GM12801 (cell line): ENCODE results near the gene TOR4A.

Experiments
- CTCF ChIP-seq: IDR thresholded peaks from one replicate; pipeline ENCODE4 v1.5.1; 2011; ENCODE audit warnings: control low read depth; ENCODE audit not compliant: insufficient read length; ENCODE audit errors: extremely low read depth

Gene TOR4A

GRCh38 chr9:137305060-137305797 lies 27.7 kb downstream of the TOR4A start:
- TF ChIP-seq CTCF, result no peak

- no peak for TF ChIP-seq CTCF
Measured at GRCh38 chr9:137305798-137306065, 28.2 kb downstream of the TOR4A start.

- TF ChIP-seq CTCF, result no peak
Measured at GRCh38 chr9:137306066-137306849, 28.7 kb downstream of the TOR4A start.

DNA sequence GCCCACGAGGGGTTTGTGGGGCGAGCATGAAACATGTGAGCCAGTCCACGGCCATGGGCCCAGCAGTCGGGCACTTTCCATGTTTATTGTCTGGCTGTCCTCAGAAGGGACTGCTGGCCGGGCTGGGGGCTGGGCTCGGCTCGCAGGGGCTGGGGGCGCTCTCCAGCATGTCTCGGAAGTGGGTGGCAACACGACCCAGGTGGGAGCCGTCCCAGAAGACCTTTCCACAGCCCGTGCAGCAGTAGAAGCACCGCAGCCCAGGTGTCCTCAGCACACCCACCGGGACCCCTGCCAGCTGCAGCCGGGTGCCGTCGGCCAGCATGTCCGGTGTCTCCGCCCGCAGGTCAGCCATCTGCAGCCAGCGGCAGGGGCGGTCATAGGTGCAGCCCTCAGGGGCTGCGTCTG lies 29.3 kb downstream of the TOR4A start:
- no peak for TF ChIP-seq CTCF

DNA sequence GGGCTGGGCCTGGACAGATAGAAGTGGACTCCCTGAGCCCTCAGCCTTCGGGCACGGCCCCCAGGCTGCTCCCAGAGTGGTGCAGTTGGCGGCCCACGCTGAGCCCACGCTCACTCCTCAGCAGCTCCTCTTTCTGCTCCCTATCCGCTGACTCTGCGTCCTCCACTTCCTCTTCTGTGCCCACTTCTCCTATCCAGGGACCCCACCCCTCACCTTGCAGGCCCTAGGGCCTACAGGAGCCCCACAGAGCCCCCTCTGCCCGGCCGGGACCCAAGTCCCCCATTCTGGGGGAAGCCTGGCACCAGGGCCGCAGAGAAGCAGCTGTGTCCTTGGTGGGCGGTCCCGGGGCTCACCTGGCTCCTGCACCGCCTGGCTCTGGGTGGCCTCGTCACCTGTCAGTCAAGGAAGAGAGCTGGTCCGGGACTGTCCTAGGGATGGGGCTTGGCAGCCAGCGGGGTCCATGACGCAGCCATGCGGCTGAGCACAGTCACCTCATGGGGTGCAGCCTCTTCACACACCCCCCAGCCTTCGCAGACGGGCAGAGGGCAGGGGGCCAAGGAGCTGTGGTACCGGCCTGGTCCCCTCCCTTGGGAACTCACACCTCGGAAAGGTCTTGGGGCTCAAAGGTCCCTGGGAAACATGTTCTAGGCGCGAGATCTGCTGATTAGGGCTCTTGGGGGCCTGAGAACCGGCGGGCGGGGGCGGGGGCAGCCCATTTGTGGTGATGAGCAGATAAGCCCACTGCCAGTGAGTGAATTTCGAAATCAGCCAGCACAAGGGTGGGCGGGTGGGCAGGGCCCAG lies 29.9 kb downstream of the TOR4A start:
- TF ChIP-seq CTCF, result no peak

DNA sequence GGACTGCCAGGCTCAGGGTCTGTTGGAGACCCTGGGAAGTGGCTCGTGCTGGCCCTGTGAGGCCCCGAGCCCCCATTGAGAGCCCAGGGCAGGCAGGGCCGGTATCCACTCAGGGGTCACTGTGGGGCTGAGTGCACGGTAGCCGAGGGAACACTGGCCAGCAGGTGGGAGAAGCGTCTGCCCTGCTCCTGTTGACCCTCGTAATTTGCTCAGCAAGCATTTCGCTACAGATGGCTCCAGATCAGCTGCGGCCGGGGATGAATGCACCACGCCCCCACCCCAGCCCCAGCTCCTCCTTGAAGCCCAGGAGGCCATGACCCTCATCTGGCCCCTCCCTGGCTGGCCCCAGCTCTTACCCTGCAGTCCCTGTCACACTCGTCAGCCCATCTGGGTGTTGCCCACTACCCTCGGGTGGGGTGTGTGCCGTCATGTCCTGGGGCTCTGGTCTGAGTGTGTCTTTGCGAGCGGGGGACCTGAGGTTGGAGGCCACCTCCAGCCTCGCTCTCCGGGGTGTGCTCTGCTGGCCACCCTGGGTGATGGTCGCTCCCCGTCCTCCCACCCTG lies 30.6 kb downstream of the TOR4A start:
- TF ChIP-seq CTCF, result no peak

DNA sequence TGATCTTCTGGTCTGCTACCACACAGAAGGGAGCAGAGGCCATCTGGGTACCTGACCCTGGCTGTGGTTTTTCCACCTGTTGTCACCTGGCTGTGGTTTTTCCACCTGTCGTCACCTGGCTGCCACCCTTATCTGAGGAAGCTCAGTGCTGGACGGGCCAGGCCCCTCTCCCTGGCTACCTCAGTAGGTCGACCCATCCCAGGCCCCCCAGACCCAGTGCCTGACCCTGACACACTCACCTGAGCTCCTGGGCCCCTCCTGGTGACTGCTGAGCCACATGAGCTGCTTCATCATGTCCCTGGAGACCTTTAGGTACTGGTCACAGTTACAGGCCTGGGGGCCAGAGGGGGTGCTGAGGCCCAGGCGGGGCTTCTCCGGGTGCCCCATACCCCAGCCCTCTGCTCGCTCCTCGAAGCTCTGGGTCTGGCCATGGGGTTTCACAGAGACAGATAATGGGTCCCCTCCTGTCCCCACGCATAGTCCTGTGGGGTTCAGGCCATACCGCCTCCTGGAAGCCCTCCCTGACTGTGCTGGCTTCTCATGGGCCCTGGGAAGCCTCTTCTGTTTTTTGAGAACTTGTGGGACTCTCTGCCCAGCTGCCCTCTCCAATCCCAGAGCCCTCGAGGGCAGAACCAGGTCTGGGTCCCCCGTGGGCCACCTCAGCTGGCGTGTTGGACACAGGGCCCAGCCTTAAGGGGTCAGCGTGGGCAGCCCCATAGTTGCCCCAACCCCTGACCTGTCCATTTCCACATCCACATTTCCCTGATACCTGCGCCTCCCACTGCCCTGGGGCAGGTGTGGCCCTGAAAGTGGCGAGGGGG lies 32.1 kb downstream of the TOR4A start:
- TF ChIP-seq CTCF, result no peak
